C4-2B (cell line): ENCODE data around the gene IL19.

Experiments
- H3K27ac ChIP-seq: fragments of 450-650 bp; 2 replicates; pipeline ENCODE4 v1.5.1; 2017
- CTCF ChIP-seq: fragments of 450-650 bp; conservative IDR thresholded peaks from 2 replicates; pipeline ENCODE4 v1.5.1; 2017; ENCODE audit warnings: mild to moderate bottlenecking
- ZFX ChIP-seq: fragments of 450-650 bp; IDR thresholded peaks from 2 replicates; pipeline ENCODE4 v1.6.1; 2017

The IL19 gene

GRCh38 chr1:206834217-206834616 lies 63.6 kb downstream of the IL19 start:
- TF ChIP-seq CTCF (no peak), ZFX (no peak)
- H3K27ac ChIP-seq: no peak overlapping the region

- TF ChIP-seq ZFX (no peak), CTCF (no peak)
Observed at GRCh38 chr1:206834711-206835110, 64.1 kb downstream of the IL19 start.

GRCh38 chr1:206835186-206835585 lies 64.6 kb downstream of the IL19 start:
- no peak overlapping the region for H3K27ac ChIP-seq
- TF ChIP-seq CTCF (no peak), ZFX (no peak)

More at GRCh38 chr1:206834711-206835110, 64.1 kb downstream of the IL19 start:
- H3K27ac ChIP-seq: no peak overlapping the region

- H3K27ac ChIP-seq: no peak overlapping the region
- TF ChIP-seq CTCF (no peak), ZFX (no peak)
Observed at GRCh38 chr1:206836111-206836510, 65.5 kb downstream of the IL19 start.

GRCh38 chr1:206839006-206839560 lies 68.5 kb downstream of the IL19 start:
- H3K27ac ChIP-seq: no peak overlapping the region
- no peak for TF ChIP-seq ZFX
- TF ChIP-seq CTCF: no peak

- H3K27ac ChIP-seq: no peak overlapping the region
- no peak for TF ChIP-seq CTCF
- TF ChIP-seq ZFX: no peak
Observed at GRCh38 chr1:206839857-206840256, 69.3 kb downstream of the IL19 start.

- no peak for TF ChIP-seq CTCF
- H3K27ac ChIP-seq: no peak overlapping the region
Observed at GRCh38 chr1:206841609-206842323, 71.2 kb downstream of the IL19 start.
